ENCODE results near the gene MOSPD3.

Gene MOSPD3

DNA sequence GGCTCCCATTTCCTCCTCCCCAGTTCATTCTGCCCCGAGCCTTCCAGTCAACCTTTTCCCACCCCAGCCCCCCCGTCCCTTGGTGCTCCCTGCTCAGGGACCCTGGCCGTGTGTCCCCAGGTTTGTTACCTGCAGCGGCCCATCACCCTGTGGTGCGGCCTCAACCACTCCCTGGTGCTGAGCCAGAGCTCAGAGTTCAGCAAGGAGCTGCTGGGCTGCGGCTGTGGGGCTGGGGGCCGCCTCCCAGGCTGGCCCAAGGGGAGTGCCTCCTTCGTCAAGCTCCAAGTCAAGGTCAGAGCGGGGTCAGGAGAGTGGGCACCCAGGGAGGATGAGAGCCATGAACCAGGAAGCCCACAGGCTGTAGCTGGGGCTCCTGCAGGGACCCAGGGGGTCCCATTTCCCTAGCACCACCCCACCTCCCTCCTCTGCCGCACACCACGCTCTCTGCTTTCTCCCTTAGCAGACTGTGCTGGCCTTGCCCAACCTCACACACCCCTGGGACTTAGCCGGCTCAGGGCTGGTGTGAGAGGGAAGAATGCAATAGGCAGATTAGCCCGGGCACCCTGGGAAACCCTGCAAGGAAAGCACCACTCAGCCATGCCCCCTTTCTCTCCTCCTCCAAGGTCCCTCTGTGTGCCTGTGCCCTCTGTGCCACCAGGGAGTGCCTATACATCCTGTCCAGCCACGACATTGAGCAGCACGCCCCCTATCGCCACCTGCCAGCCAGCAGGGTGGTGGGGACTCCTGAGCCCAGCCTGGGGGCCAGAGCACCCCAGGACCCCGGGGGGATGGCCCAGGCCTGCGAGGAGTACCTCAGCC, 12.2 kb upstream of the MOSPD3 start:
- TF ChIP-seq NFIC (IDR thresholded peaks at IDR 0.05) (no peak), TAF1 (IDR thresholded peaks at IDR 0.05; ENCODE audit: low read depth) (no peak), TEAD4 (IDR thresholded peaks at IDR 0.05) (no peak), YY1 (IDR thresholded peaks at IDR 0.05; ENCODE audit: low read depth) (no peak), CREB1 (IDR thresholded peaks at IDR 0.05; ENCODE audit: low read depth) (no peak), ZBTB7A (IDR thresholded peaks at IDR 0.05; ENCODE audit: low read depth) (no peak), EP300 (IDR thresholded peaks at IDR 0.05; ENCODE audit: borderline replicate concordance) (no peak), EGR1 (IDR thresholded peaks at IDR 0.05) (no peak), RAD21 (IDR thresholded peaks at IDR 0.05; ENCODE audit: low read depth) (no peak), TCF12 (IDR thresholded peaks at IDR 0.05; ENCODE audit: low read depth) (no peak), CEBPB (IDR thresholded peaks at IDR 0.05) (no peak), FOXM1 (IDR thresholded peaks at IDR 0.05; ENCODE audit: borderline replicate concordance, low read depth) (no peak)
- TF ChIP-seq, protein P1, sequence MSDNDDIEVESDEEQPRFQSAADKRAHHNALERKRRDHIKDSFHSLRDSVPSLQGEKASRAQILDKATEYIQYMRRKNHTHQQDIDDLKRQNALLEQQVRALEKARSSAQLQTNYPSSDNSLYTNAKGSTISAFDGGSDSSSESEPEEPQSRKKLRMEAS (IDR thresholded peaks at IDR 0.05): no peak
- TF ChIP-seq, protein P2, sequence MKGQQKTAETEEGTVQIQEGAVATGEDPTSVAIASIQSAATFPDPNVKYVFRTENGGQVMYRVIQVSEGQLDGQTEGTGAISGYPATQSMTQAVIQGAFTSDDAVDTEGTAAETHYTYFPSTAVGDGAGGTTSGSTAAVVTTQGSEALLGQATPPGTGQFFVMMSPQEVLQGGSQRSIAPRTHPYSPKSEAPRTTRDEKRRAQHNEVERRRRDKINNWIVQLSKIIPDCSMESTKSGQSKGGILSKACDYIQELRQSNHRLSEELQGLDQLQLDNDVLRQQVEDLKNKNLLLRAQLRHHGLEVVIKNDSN (IDR thresholded peaks at IDR 0.05): no peak
- TF ChIP-seq, protein P3, sequence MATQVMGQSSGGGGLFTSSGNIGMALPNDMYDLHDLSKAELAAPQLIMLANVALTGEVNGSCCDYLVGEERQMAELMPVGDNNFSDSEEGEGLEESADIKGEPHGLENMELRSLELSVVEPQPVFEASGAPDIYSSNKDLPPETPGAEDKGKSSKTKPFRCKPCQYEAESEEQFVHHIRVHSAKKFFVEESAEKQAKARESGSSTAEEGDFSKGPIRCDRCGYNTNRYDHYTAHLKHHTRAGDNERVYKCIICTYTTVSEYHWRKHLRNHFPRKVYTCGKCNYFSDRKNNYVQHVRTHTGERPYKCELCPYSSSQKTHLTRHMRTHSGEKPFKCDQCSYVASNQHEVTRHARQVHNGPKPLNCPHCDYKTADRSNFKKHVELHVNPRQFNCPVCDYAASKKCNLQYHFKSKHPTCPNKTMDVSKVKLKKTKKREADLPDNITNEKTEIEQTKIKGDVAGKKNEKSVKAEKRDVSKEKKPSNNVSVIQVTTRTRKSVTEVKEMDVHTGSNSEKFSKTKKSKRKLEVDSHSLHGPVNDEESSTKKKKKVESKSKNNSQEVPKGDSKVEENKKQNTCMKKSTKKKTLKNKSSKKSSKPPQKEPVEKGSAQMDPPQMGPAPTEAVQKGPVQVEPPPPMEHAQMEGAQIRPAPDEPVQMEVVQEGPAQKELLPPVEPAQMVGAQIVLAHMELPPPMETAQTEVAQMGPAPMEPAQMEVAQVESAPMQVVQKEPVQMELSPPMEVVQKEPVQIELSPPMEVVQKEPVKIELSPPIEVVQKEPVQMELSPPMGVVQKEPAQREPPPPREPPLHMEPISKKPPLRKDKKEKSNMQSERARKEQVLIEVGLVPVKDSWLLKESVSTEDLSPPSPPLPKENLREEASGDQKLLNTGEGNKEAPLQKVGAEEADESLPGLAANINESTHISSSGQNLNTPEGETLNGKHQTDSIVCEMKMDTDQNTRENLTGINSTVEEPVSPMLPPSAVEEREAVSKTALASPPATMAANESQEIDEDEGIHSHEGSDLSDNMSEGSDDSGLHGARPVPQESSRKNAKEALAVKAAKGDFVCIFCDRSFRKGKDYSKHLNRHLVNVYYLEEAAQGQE (IDR thresholded peaks at IDR 0.05; ENCODE audit: low read depth): no peak

DNA sequence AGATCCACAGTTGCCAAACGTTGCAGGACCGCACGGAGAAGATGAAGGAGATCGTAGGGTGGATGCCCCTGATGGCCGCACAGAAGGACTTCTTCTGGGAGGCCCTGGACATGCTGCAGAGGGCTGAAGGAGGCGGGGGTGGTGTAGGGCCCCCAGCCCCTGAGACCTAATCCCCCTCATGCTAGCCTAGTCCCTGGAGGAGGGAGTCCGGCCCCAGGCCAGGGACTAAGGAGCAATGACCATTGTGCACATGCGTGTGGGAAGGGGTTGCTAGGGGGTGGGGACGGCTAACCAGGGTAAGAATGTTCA, 11.7 kb upstream of the MOSPD3 start:
- TF ChIP-seq CEBPB (IDR thresholded peaks at IDR 0.05): no peak
- no peak for TF ChIP-seq TEAD4 (IDR thresholded peaks at IDR 0.05)
- TF ChIP-seq YY1 (IDR thresholded peaks at IDR 0.05; ENCODE audit: low read depth): no peak
- no peak for TF ChIP-seq EP300 (IDR thresholded peaks at IDR 0.05; ENCODE audit: borderline replicate concordance)
- no peak for TF ChIP-seq EGR1 (IDR thresholded peaks at IDR 0.05)
- TF ChIP-seq, protein P1 (IDR thresholded peaks at IDR 0.05): no peak
- TF ChIP-seq TCF12 (IDR thresholded peaks at IDR 0.05; ENCODE audit: low read depth): no peak
- no peak for TF ChIP-seq CREB1 (IDR thresholded peaks at IDR 0.05; ENCODE audit: low read depth)
- no peak for TF ChIP-seq RAD21 (IDR thresholded peaks at IDR 0.05; ENCODE audit: low read depth)
- TF ChIP-seq, protein P3 (IDR thresholded peaks at IDR 0.05; ENCODE audit: low read depth): no peak
- no peak for TF ChIP-seq TAF1 (IDR thresholded peaks at IDR 0.05; ENCODE audit: low read depth)
- TF ChIP-seq, protein P2 (IDR thresholded peaks at IDR 0.05): no peak
- no peak for TF ChIP-seq ZBTB7A (IDR thresholded peaks at IDR 0.05; ENCODE audit: low read depth)
- TF ChIP-seq NFIC (IDR thresholded peaks at IDR 0.05): no peak
- TF ChIP-seq FOXM1 (IDR thresholded peaks at IDR 0.05; ENCODE audit: borderline replicate concordance, low read depth): no peak

DNA sequence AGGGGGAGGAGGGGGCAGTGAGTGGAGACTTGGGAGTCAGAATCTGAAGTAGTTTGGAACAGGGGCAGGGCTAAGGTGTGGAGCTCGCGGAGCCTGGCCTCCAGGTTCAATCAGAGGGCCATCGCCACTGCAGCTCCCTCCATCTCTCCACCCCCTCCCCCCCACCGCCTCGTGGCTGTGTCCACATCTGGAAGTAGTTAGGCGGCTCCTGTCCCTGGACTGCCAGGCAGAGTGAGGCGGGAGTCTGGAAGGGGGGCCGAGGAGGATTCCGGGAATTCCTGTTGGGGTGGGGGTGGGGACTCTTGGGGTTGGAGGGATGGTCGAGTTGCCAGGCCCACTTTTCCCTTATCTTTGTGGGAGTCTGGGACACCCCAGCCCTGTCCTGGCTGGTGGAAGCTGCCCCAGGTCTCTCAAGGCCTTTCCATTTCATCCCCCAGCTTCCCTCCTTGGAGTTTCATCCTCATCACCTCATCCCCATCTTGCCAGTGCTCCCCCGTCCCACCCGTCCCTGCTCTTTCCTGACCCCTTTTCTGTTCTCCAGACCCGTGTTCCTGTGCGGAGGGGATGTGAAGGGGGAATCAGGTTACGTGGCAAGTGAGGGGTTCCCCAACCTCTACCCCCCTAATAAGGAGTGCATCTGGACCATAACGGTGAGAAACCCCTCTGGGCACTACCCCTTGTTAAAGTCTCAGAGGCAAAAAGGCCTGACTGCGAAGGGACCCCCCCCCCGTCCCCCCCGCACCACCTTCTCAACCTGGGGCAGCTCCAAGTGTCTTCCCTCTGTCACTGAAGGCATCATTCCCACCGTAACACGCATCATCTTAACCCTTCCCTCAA, 9.2 kb upstream of the MOSPD3 start:
- TF ChIP-seq, protein P3 (IDR thresholded peaks at IDR 0.05; ENCODE audit: low read depth): no peak
- TF ChIP-seq ZBTB7A (IDR thresholded peaks at IDR 0.05; ENCODE audit: low read depth) (no peak), CEBPB (IDR thresholded peaks at IDR 0.05) (no peak), YY1 (IDR thresholded peaks at IDR 0.05; ENCODE audit: low read depth) (no peak), EGR1 (IDR thresholded peaks at IDR 0.05) (no peak), NFIC (IDR thresholded peaks at IDR 0.05) (no peak), EP300 (IDR thresholded peaks at IDR 0.05; ENCODE audit: borderline replicate concordance) (no peak), FOXM1 (IDR thresholded peaks at IDR 0.05; ENCODE audit: borderline replicate concordance, low read depth) (no peak), RAD21 (IDR thresholded peaks at IDR 0.05; ENCODE audit: low read depth) (no peak), CREB1 (IDR thresholded peaks at IDR 0.05; ENCODE audit: low read depth) (no peak), TCF12 (IDR thresholded peaks at IDR 0.05; ENCODE audit: low read depth) (no peak), TEAD4 (IDR thresholded peaks at IDR 0.05) (no peak), TAF1 (IDR thresholded peaks at IDR 0.05; ENCODE audit: low read depth) (no peak)
- TF ChIP-seq, protein P2 (IDR thresholded peaks at IDR 0.05): no peak
- TF ChIP-seq, protein P1 (IDR thresholded peaks at IDR 0.05): no peak
